ENCODE measurements around the gene EFS.

The EFS gene

DNA sequence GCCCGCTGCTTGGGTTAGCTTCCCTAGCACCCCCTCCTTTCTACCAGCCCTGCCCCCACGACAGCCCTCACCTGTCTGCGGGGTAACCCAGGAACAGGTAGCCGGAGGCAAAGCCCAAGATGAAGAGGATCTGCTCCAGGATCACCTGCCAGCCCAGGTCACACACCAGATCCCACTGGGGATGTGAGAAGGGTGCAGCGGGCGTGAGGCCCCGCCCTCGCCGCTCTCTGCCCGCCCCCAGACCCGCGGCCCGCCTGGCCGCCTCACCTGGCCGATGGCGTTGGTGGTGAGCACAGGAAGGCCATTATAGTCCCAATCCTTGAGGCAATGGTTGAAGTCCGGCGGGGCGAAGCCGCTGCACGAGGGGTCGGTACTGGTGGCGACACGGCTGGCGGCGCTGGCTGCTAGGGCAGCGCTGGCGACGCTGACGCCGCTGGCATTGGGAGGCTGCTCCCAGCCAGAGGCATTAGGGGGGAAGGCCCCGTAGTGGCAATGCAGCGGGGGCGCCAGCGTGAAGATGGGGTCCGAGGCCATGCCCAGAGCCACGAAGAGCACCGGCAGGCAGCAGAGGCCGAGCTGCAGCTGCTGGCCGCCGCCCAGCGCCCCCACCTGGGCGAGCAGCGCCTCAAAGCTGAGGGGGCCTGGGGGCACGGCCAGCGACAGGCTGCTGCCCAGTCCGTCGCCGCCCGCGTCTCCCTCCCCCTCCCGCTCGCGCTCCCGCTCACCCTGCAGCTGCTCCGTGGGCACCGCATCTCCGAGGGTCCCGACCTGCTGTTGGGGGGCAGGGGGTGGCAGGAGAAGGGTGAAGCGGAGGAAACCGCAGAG is 13.1 kb downstream of the EFS start:
- ChIA-PET CTCF (interaction anchor here (1.0 to 3.2 kb wide), 8 partner anchors 10 to 90 kb away, joined by 4 to 33 read pairs (median 6); no protein-coding TSS in a partner anchor), POLR2A (interaction anchor here (1.0 to 3.2 kb wide), 5 partner anchors 8 to 30 kb away, joined by 4 to 28 read pairs (median 10); partner anchors contain the start of gene PABPN1)
- peak overlapping the region; percentile 87 for H3K4me3 ChIP-seq (ENCODE audit: low read depth, low read length)
- no peak for DNase-seq (ENCODE audit: low read depth, low spot score)
- TF ChIP-seq, protein P1, sequence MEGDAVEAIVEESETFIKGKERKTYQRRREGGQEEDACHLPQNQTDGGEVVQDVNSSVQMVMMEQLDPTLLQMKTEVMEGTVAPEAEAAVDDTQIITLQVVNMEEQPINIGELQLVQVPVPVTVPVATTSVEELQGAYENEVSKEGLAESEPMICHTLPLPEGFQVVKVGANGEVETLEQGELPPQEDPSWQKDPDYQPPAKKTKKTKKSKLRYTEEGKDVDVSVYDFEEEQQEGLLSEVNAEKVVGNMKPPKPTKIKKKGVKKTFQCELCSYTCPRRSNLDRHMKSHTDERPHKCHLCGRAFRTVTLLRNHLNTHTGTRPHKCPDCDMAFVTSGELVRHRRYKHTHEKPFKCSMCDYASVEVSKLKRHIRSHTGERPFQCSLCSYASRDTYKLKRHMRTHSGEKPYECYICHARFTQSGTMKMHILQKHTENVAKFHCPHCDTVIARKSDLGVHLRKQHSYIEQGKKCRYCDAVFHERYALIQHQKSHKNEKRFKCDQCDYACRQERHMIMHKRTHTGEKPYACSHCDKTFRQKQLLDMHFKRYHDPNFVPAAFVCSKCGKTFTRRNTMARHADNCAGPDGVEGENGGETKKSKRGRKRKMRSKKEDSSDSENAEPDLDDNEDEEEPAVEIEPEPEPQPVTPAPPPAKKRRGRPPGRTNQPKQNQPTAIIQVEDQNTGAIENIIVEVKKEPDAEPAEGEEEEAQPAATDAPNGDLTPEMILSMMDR (IDR thresholded peaks at IDR 0.05; ENCODE audit: insufficient read depth, low read length, missing control alignments), result peak; percentile 23

DNA sequence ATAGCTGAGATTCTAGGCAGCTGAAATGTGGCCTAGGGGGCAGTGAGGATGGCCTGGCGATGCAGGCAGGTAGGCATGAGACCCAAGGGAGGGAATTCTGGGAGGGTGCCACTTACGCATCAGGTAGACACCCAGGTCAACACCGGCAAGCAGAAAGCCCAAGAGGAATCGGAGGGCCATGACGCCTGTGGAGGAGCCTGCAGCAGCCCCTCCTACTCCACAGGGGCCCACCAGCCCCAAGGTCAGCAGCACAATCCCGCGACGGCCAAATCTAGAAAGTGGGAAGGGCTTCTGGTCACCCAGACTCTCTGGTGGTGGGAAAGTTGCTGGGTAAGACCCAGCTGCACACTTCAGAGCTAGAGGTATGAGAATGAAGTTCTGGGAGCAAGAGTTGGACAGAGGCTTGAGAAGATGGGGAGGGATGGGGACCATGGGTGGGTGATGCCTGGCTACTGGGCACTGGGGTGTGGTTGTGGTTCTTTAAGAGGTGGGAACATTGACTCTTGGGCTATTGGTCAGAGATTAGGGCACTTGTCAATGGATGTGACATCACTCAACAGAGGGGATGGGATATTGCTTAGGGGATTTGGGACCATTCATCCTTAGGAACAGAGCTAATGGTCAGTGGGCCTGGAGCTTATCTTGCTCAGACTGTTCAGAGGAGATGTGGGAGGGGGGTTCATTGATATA is 15.7 kb downstream of the EFS start:
- DNase-seq (ENCODE audit: low read depth, low spot score), result no peak
- POLR2A ChIA-PET, result no interaction called here
- CTCF ChIA-PET, result interaction anchor here (0.7 kb wide), 1 partner anchor 31 kb away, joined by 3 read pairs; no protein-coding TSS in a partner anchor
- TF ChIP-seq, protein P1 (IDR thresholded peaks at IDR 0.05; ENCODE audit: insufficient read depth, low read length, missing control alignments), result no peak
- no peak overlapping the region for H3K4me3 ChIP-seq (ENCODE audit: low read depth, low read length)

DNA sequence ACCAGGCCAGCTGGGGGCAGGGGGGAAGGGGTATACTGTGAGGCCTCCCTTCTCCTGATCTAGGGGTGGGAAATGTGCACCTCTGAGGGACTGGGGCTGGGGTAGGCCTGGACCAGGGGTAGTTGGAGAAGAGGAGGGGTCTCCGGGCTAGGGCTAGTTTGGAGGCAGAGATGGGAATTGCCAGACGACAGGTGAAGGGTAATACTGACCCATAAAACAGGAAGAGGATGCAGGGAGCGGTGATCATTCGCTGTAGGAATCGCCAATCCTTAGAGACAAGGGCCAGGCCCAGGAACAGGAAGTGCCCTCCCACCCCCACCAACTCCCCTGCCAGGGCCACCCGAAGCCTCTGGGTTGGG is 16.7 kb downstream of the EFS start:
- H3K4me3 ChIP-seq (ENCODE audit: low read depth, low read length), result no peak overlapping the region
- ChIA-PET CTCF (no interaction called here), POLR2A (interaction anchor here (0.7 kb wide), 1 partner anchor 391 kb away, joined by 3 read pairs; the partner anchor contains the start of gene HAUS4)
- no peak for DNase-seq (ENCODE audit: low read depth, low spot score)
- TF ChIP-seq, protein P1 (IDR thresholded peaks at IDR 0.05; ENCODE audit: insufficient read depth, low read length, missing control alignments), result no peak

DNA sequence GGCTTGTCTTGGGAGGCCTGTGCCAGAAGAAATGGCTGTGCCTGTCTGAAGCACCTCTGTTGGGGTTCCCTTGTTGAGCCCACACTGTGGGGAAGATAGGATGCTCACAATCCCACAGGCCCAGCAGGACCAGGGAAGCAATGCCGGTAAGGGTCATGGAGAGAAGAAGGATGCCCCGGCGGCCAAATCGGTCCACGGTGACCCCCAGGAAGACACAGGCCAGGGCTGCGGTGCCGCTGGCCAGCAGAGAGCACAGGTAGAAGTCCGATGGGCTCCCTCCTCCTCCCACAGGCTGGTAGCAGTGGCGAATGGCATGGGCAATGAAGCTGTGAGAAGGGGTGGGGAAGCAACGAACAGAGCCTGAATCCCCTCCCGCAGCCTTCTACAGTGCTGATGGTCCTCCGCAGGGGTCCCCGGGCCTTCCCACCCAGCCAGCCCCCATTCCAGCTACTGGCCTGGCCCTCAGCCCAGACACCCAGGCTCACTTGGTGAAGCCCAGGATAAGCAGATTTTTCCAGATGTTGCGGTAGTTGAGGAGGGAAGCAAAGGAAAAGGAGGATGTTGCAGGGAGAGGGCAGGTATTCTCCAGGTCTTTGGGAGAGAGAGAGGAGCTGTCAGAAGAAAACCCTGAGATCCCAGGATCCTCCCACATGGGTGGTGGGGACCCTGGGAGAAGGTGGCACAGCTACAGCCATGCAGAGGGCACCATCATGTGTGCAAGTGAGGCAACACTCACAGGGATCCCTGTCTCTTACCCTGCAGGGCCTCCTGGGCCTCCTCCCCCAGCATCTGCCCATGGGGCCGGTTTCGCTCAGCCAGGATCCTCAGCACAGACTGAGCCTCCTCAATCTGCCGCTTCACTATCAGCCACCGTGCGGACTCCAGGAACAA is 17.3 kb downstream of the EFS start:
- no peak for DNase-seq (ENCODE audit: low read depth, low spot score)
- POLR2A ChIA-PET, result interaction anchor here (0.7 kb wide), 1 partner anchor 391 kb away, joined by 3 read pairs; the partner anchor contains the start of gene HAUS4
- TF ChIP-seq, protein P1 (IDR thresholded peaks at IDR 0.05; ENCODE audit: insufficient read depth, low read length, missing control alignments), result no peak
- CTCF ChIA-PET, result interaction anchor here (1.2 kb wide), 1 partner anchor 11 kb away, joined by 3 read pairs; no protein-coding TSS in a partner anchor
- no peak overlapping the region for H3K4me3 ChIP-seq (ENCODE audit: low read depth, low read length)

DNA sequence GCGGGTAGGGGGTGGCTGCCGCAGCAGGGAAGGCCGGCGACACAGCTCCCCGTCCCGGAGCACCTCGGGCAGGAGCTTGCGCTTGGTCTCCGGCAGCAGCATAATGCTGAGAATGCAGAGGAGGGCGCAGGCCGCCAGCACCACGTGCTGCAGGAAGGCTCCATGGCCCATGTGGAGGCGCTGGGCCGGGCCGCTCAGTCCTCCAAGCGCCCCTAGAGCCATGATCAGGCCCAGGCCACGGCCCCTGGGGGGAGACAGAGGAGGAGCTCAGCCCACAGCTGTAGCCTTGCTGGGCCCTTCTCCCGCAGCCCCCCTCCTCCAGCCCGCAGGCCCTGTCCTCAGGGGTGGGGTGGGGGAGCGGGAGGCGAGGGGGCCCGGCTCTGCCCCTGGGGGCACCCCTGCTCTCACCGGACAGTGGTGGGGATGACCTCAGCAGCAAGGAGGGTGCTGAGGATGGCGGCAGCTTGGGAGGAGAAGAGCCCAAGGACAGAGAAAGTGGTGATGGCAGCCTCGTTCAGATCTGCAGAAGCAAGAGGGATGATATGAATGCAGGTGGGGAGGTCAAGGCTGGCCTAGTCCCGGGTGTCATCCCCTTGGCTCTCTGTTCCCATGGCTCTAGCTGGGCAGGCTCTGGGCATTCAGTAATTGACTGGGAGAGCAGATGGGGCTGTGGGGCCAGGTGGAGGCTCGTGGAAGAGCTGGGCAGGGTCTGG is 18.1 kb downstream of the EFS start:
- CTCF ChIA-PET, result interaction anchor here (1.2 to 2.6 kb wide), 4 partner anchors 11 to 17 kb away, joined by 3 to 11 read pairs (median 7); no protein-coding TSS in a partner anchor
- TF ChIP-seq, protein P1 (IDR thresholded peaks at IDR 0.05; ENCODE audit: insufficient read depth, low read length, missing control alignments), result no peak
- DNase-seq (ENCODE audit: low read depth, low spot score), result no peak
- no peak overlapping the region for H3K4me3 ChIP-seq (ENCODE audit: low read depth, low read length)
- POLR2A ChIA-PET, result interaction anchor here (0.7 kb wide), 1 partner anchor 8 kb away, joined by 3 read pairs; no protein-coding TSS in a partner anchor

Measured in AG04449 (cell line).